HepG2 (cell line): Measurements from ENCODE around the gene SLC17A9. TPM values are rescaled to one million over a fixed set of nuclear protein-coding genes. Genes with fewer than 3 reads are reported as not detected.

Source experiments
- ATAC-seq: fragments of 200-7000 bp; cut with Tn5 transposase; 3 replicates; pipeline ENCODE4 v1.9.1; 2020; ENCODE audit warnings: mild to moderate bottlenecking, moderate library complexity
- BruUV-seq: library from RNA; stranded (reverse); fragments of 400-500 nt; replicated peaks from 2 replicates; lab custom pipeline; 2021; lab: Mats Ljungman, UMichigan
- CTCF ChIA-PET: fragments of 300-600 bp; formaldehyde crosslinking; extraction: SDS; loops from one replicate; lab custom pipeline; 2021; ENCODE audit warnings: low total read pairs, inconsistent platforms, low intra/inter-chr PET ratio; lab: Yijun Ruan, JAX
- POLR2A ChIA-PET: fragments of 350-600 bp; sonication (Branson Sonifier 250); formaldehyde crosslinking; loops from one replicate; lab custom pipeline; 2020; ENCODE audit warnings: antibody characterized with exemption, inconsistent platforms; lab: Yijun Ruan, JAX
- DNase-seq: peaks from one replicate; pipeline ENCODE4 v3.0.0-alpha.2; 2015; ENCODE audit warnings: low spot score
- FAIRE-seq: peaks from 3 replicates; lab custom pipeline; 2011; peaks lifted over from hg19 to GRCh38; lab: Jason Lieb, UNC
- H2AFZ ChIP-seq: one replicate; pipeline ENCODE4 v1.6.1; 2011; ENCODE audit warnings: low read length, inconsistent platforms
- H3K27ac ChIP-seq: fragments of 300-600 bp; 3 replicates; pipeline ENCODE4 v1.8.0; 2011; ENCODE audit warnings: mixed run types, mild to moderate bottlenecking, mixed read lengths, low read length, inconsistent platforms; ENCODE audit not compliant: insufficient read depth; ENCODE audit errors: extremely low read length
- H3K27me3 ChIP-seq, 2 experiments: fragments of 200-600 bp in 1 of 2; 2 replicates in 1 of 2; 3 replicates in 1 of 2; pipeline versions ENCODE4 v1.6.0 to v1.8.0; 2011; ENCODE audit warnings: low read length in 2 of 2, mild to moderate bottlenecking in 2 of 2, moderate library complexity in 2 of 2, inconsistent platforms in 1 of 2; ENCODE audit not compliant: insufficient read depth in 2 of 2, control insufficient read depth in 1 of 2
- H3K36me3 ChIP-seq, 2 experiments: fragments of 200-600 bp in 1 of 2; replicated peaks in 1 of 2; 2 replicates in 1 of 2; 3 replicates in 1 of 2; pipeline versions ENCODE4 v1.5.1 to v1.8.0; 2011; ENCODE audit warnings: low read length in 2 of 2, inconsistent platforms in 1 of 2; ENCODE audit not compliant: insufficient read depth in 2 of 2, control insufficient read depth in 1 of 2
- H3K4me1 ChIP-seq: 2 replicates; pipeline ENCODE4 v1.5.1; 2012; ENCODE audit warnings: low read length, inconsistent platforms; ENCODE audit not compliant: insufficient read depth
- H3K4me2 ChIP-seq: 2 replicates; pipeline ENCODE4 v1.6.0; 2011; ENCODE audit warnings: low read depth, low read length, inconsistent platforms
- H3K4me3 ChIP-seq, 3 experiments: fragments of 200-600 bp in 1 of 3; sonication (generic), shearing (Covaris generic) in 1 of 3; replicated peaks in 1 of 3; 2 replicates each; pipeline ENCODE4 v1.5.1; 2011 to 2016; ENCODE audit warnings: low read length in 3 of 3, inconsistent platforms in 2 of 3, low read depth in 2 of 3, mild to moderate bottlenecking in 2 of 3, control low read depth in 1 of 3, mixed read lengths in 1 of 3; ENCODE audit not compliant: insufficient read depth in 1 of 3
- H3K79me2 ChIP-seq: one replicate; pipeline ENCODE4 v1.6.1; 2011; ENCODE audit warnings: low read length, inconsistent platforms; ENCODE audit not compliant: insufficient read depth
- H3K9ac ChIP-seq: 2 replicates; pipeline ENCODE4 v1.6.0; 2011; ENCODE audit warnings: mild to moderate bottlenecking, low read depth, low read length, inconsistent platforms; ENCODE audit not compliant: insufficient read depth
- H3K9me3 ChIP-seq: 2 replicates; pipeline ENCODE4 v1.5.1; 2012; ENCODE audit warnings: mild to moderate bottlenecking, low read length
- H4K20me1 ChIP-seq: 2 replicates; pipeline ENCODE4 v1.6.0; 2011; ENCODE audit warnings: inconsistent platforms, mild to moderate bottlenecking, low read length, moderate library complexity; ENCODE audit not compliant: insufficient read depth
- AGO2 ChIP-seq: fragments of 200-400 bp; formaldehyde crosslinking; optimal IDR thresholded peaks from 2 replicates; pipeline ENCODE3; 2017; ENCODE audit warnings: mild to moderate bottlenecking, low read depth, low read length, moderate library complexity
- ASH2L ChIP-seq: fragments of 300-600, 200-600 bp; sonication (generic); IDR thresholded peaks from 2 replicates; pipeline ENCODE4 v1.7.0; 2017; ENCODE audit warnings: low read depth, mild to moderate bottlenecking, moderate library complexity, mixed read lengths, low read length; ENCODE audit not compliant: insufficient read length
- ATF7 ChIP-seq, 2 experiments: fragments of 450-650 bp in 1 of 2; sonication (generic) in 1 of 2; formaldehyde crosslinking in 1 of 2; IDR thresholded peaks; 2 replicates each; pipeline versions ENCODE4 v1.4.0 to v1.6.1; 2016 to 2020; ENCODE audit warnings: antibody characterized with exemption in 1 of 2, mild to moderate bottlenecking in 1 of 2, missing genetic modification reagents in 1 of 2
- MLLT10 ChIP-seq: sonication (generic); formaldehyde crosslinking; IDR thresholded peaks from 2 replicates; pipeline ENCODE4 v1.4.0; 2020; ENCODE audit warnings: missing genetic modification reagents
- POLR2A ChIP-seq, 2 experiments: IDR thresholded peaks; 2 replicates each; pipeline ENCODE4 v1.6.1; 2011; ENCODE audit warnings: low read depth in 2 of 2, low read length in 2 of 2, mild to moderate bottlenecking in 1 of 2, moderate library complexity in 1 of 2; ENCODE audit not compliant: insufficient read depth in 1 of 2
- RBM22 ChIP-seq: fragments of 200-400 bp; formaldehyde crosslinking; optimal IDR thresholded peaks from 2 replicates; pipeline ENCODE3; 2017; ENCODE audit warnings: mild to moderate bottlenecking, low read length, moderate library complexity
- SIN3A ChIP-seq: IDR thresholded peaks from 2 replicates; pipeline ENCODE4 v1.6.1; 2011; ENCODE audit warnings: low read depth, mild to moderate bottlenecking, control low read depth, low read length, borderline replicate concordance
- SKIL ChIP-seq: sonication (generic); formaldehyde crosslinking; IDR thresholded peaks from 2 replicates; pipeline ENCODE4 v1.8.0; 2022; ENCODE audit warnings: missing genetic modification reagents, mild to moderate bottlenecking, moderate library complexity, borderline replicate concordance
- TMF1 ChIP-seq: sonication (generic); formaldehyde crosslinking; IDR thresholded peaks from 2 replicates; pipeline ENCODE4 v1.8.1; 2022; ENCODE audit warnings: low read depth, missing genetic modification reagents
- ZFP91 ChIP-seq: sonication (generic); formaldehyde crosslinking; IDR thresholded peaks from 2 replicates; pipeline ENCODE4 v1.9.0; 2022; ENCODE audit warnings: missing genetic modification reagents, mild to moderate bottlenecking, borderline replicate concordance
- ZNF207 ChIP-seq: fragments of 450-650 bp; IDR thresholded peaks from 2 replicates; pipeline ENCODE4 v1.6.1; 2016; ENCODE audit warnings: antibody characterized with exemption, borderline replicate concordance
- ZNF547 ChIP-seq: sonication (generic); formaldehyde crosslinking; IDR thresholded peaks from 2 replicates; pipeline ENCODE4 v1.5.1; 2020; ENCODE audit warnings: mild to moderate bottlenecking, missing genetic modification reagents
- ZNF549 ChIP-seq: sonication (generic); formaldehyde crosslinking; IDR thresholded peaks from 2 replicates; pipeline ENCODE4 v1.5.0; 2020; ENCODE audit warnings: missing genetic modification reagents
- ZNF556 ChIP-seq: sonication (generic); formaldehyde crosslinking; IDR thresholded peaks from 2 replicates; pipeline ENCODE4 v1.4.0; 2020; ENCODE audit warnings: mild to moderate bottlenecking, missing genetic modification reagents, borderline replicate concordance
- ZNF614 ChIP-seq: IDR thresholded peaks from 2 replicates; pipeline ENCODE4 v1.6.1; 2018; ENCODE audit warnings: missing biosample characterization, missing genetic modification reagents, inconsistent platforms, borderline replicate concordance
- WGBS: methylation state at CpG from one replicate; pipeline ENCODE4 v1.1.6; 2017; ENCODE audit warnings: low lambda C conversion rate; 5-methylcytosine and 5-hydroxymethylcytosine counted together
- in situ Hi-C: cut with HindIII; loops from 2 replicates; pipeline ENCODE4 v1.10.0; 2017; ENCODE audit warnings: low pct_unique_long_range_greater_than_20kb; ENCODE audit not compliant: extremely low pct_ligation_motif_present
- intact Hi-C: fragments of 100-400 bp; cut with micrococcal nuclease; formaldehyde crosslinking; loops from one replicate; pipeline ENCODE4 v1.10.0; 2022; ENCODE audit not compliant: unreplicated experiment
- polyA plus RNA-seq, 8 experiments: library from polyadenylated mRNA; depleted of rRNA in 3 of 8; stranded (reverse) in 7 of 8; unstranded in 1 of 8; fragments of >200 nt; fragmentation: Illumina TruSeq in 4 of 8; extraction: Trizol in 4 of 8; gene quantifications; 2 replicates each; pipeline versions ENCODE4 v1.2.1 to v1.2.3, GENCODE V29; 2011 to 2016; ENCODE audit warnings: low read depth in 4 of 8, missing spikeins in 1 of 8, mixed read lengths in 1 of 8; ENCODE audit not compliant: insufficient read depth in 1 of 8
- total RNA-seq, 5 experiments: library from RNA; depleted of rRNA; stranded (reverse); fragments of >200 nt; fragmentation: Illumina TruSeq; extraction: Trizol; gene quantifications; 2 replicates each; pipeline ENCODE4 v1.2.3, GENCODE V29; 2016; ENCODE audit warnings: low read depth in 1 of 5
- TF ChIP-seq, protein P1 (sequence below): sonication (generic); formaldehyde crosslinking; conservative IDR thresholded peaks from 2 replicates; pipeline ENCODE4 v1.4.0; 2020; ENCODE audit warnings: missing genetic modification reagents

SLC17A9 gene
- total and polyA plus RNA-seq, 2 of the 13 experiments (the other 11 are each of a cell fraction or from before 2014, with no cell fraction given), result 110 to 191 TPM

- TF ChIP-seq MLLT10 (CRISPR knock-in tag) (no peak), SKIL (0 out of 2 replicates have a peak, but pooled peaks have one; percentile 51), AGO2 (peak; percentile 86), ZNF549 (no peak), RBM22 (peak; percentile 93)
- TF ChIP-seq, all 625 proteins: peak for 14
These were observed 49.4 kb upstream of the SLC17A9 start (continued) for GRCh38 chr20:62902926-62903615.

GRCh38 chr20:62905536-62906117, 46.9 kb upstream of the SLC17A9 start:
- Histone ChIP-seq H3K4me1 (peaks cover 8% of the 10 kb centered on the region), H3K4me2 (no peak overlapping the region), H3K36me3 (peaks cover 59 to 94% of the 10 kb centered on the region in 2 experiments), H3K9ac (no peak overlapping the region), H3K79me2 (peaks cover 36% of the 10 kb centered on the region), H4K20me1 (peaks cover 32% of the 10 kb centered on the region), H3K4me3 (no peak overlapping the region)
- DNase-seq, result no peak
- 93% methylated on average over 17 of the region's 17 CpGs for WGBS
- BruUV-seq, result no TSS peak
- intact Hi-C loops, result no loop called here
- no peak for FAIRE-seq
- ATAC-seq, result no peak
- TF ChIP-seq TMF1 (CRISPR knock-in tag), result no peak
- peak; percentile 70 for TF ChIP-seq AGO2
- no peak for TF ChIP-seq ZNF614 (CRISPR knock-in tag)
- no peak for TF ChIP-seq ATF7 (IDR thresholded peaks at IDR 0.05)
- TF ChIP-seq ATF7 (CRISPR knock-in tag; IDR thresholded peaks at IDR 0.05), result no peak
- TF ChIP-seq SIN3A, result no peak
- TF ChIP-seq ASH2L, result no peak
- peak; percentile 43 for TF ChIP-seq RBM22
- TF ChIP-seq ZNF207, result no peak
- TF ChIP-seq, protein P1, sequence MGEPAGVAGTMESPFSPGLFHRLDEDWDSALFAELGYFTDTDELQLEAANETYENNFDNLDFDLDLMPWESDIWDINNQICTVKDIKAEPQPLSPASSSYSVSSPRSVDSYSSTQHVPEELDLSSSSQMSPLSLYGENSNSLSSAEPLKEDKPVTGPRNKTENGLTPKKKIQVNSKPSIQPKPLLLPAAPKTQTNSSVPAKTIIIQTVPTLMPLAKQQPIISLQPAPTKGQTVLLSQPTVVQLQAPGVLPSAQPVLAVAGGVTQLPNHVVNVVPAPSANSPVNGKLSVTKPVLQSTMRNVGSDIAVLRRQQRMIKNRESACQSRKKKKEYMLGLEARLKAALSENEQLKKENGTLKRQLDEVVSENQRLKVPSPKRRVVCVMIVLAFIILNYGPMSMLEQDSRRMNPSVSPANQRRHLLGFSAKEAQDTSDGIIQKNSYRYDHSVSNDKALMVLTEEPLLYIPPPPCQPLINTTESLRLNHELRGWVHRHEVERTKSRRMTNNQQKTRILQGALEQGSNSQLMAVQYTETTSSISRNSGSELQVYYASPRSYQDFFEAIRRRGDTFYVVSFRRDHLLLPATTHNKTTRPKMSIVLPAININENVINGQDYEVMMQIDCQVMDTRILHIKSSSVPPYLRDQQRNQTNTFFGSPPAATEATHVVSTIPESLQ (CRISPR knock-in tag), result no peak
- TF ChIP-seq ZNF556 (CRISPR knock-in tag), result 0 out of 2 replicates have a peak, but pooled peaks have one; percentile 11
- 0 out of 2 replicates have a peak, but pooled peaks have one; percentile 5 for TF ChIP-seq ZFP91 (CRISPR knock-in tag)
- TF ChIP-seq ZNF547 (CRISPR knock-in tag), result no peak
- 0 out of 4 replicates have a peak, but pooled peaks of 1 of the 2 experiments have one; percentile 29 for TF ChIP-seq POLR2A (IDR thresholded peaks at IDR 0.05; ENCODE audit: insufficient read depth in 1 of 2, low read depth in 2 of 2, low read length in 2 of 2)
- TF ChIP-seq, all 625 proteins: peak for 5
- CTCF ChIA-PET, result no interaction called here
- Histone ChIP-seq H3K9me3 (no peaks in the 10 kb centered on the region), H2AFZ (no peak overlapping the region), H3K27ac (no peak overlapping the region), H3K27me3 (no peaks in the 10 kb centered on the region)
- in situ Hi-C loops, result no loop called here
- POLR2A ChIA-PET, result no interaction called here
